GM23248 (cell line): ENCODE measurements around the gene PFKFB2. TPM values are rescaled to one million over a fixed set of nuclear protein-coding genes. Genes with fewer than 3 reads are reported as not detected.

Source experiments
- DNase-seq: peaks from one replicate; pipeline ENCODE4 v3.0.0-alpha.2; 2015
- H2AFZ ChIP-seq: fragments of 200-600 bp; sonication (generic); 2 replicates; pipeline ENCODE4 v1.6.1; 2016; ENCODE audit warnings: antibody characterized with exemption
- H3F3A ChIP-seq: fragments of 200-600 bp; sonication (generic); 2 replicates; pipeline ENCODE4 v1.6.1; 2016; ENCODE audit warnings: mild to moderate bottlenecking, antibody characterized with exemption, mixed run types; ENCODE audit not compliant: insufficient read depth
- H3K27ac ChIP-seq: fragments of 200-600 bp; sonication (generic); 2 replicates; pipeline ENCODE4 v1.5.1; 2016; ENCODE audit warnings: mild to moderate bottlenecking
- H3K27me3 ChIP-seq: fragments of 200-600 bp; sonication (generic); replicated peaks from 2 replicates; pipeline ENCODE4 v1.6.1; 2016; ENCODE audit warnings: mild to moderate bottlenecking; ENCODE audit not compliant: insufficient read depth
- H3K36me3 ChIP-seq: fragments of 200-600 bp; sonication (generic); 2 replicates; pipeline ENCODE4 v1.6.1; 2016; ENCODE audit warnings: low read depth, mild to moderate bottlenecking
- H3K4me1 ChIP-seq: fragments of 200-600 bp; sonication (generic); 2 replicates; pipeline ENCODE4 v1.6.1; 2016; ENCODE audit warnings: mild to moderate bottlenecking; ENCODE audit not compliant: insufficient read depth
- H3K4me2 ChIP-seq: fragments of 200-600 bp; sonication (generic); one replicate; pipeline ENCODE4 v1.6.1; 2016; ENCODE audit warnings: mild to moderate bottlenecking; ENCODE audit not compliant: unreplicated experiment
- H3K4me3 ChIP-seq: fragments of 200-600 bp; sonication (generic); 2 replicates; pipeline ENCODE4 v1.5.1; 2016; ENCODE audit warnings: mild to moderate bottlenecking
- H3K79me2 ChIP-seq: fragments of 200-600 bp; sonication (generic); 2 replicates; pipeline ENCODE4 v1.6.1; 2016; ENCODE audit warnings: mild to moderate bottlenecking; ENCODE audit not compliant: insufficient read depth
- H3K9ac ChIP-seq: fragments of 200-600 bp; sonication (generic); 2 replicates; pipeline ENCODE4 v1.6.1; 2016; ENCODE audit warnings: mild to moderate bottlenecking
- H3K9me2 ChIP-seq: fragments of 200-600 bp; sonication (generic); 2 replicates; pipeline ENCODE4 v1.6.1; 2016; ENCODE audit warnings: mixed run types, mild to moderate bottlenecking, moderate library complexity; ENCODE audit not compliant: insufficient read depth
- H3K9me3 ChIP-seq: fragments of 200-600 bp; sonication (generic); one replicate; pipeline ENCODE4 v1.6.1; 2017; ENCODE audit warnings: low read depth
- H4K20me1 ChIP-seq: fragments of 200-600 bp; sonication (generic); 2 replicates; pipeline ENCODE4 v1.6.0; 2016; ENCODE audit not compliant: insufficient read depth
- EZH2 ChIP-seq: fragments of 200-600 bp; sonication (generic); IDR thresholded peaks from 2 replicates; pipeline ENCODE4 v1.6.1; 2018; ENCODE audit warnings: antibody characterized with exemption, mild to moderate bottlenecking; ENCODE audit not compliant: insufficient read depth, poor library complexity, severe bottlenecking
- EZH2phosphoT487 ChIP-seq: fragments of 200-600 bp; sonication (generic); IDR thresholded peaks from 2 replicates; pipeline ENCODE4 v1.6.1; 2018; ENCODE audit warnings: antibody characterized with exemption, moderate library complexity, mild to moderate bottlenecking, low read depth; ENCODE audit not compliant: insufficient read depth
- WGBS, 2 experiments: methylation state at CpG; one replicate each; pipeline ENCODE4 v1.1.6; 2015 to 2017; ENCODE audit warnings: low lambda C conversion rate in 2 of 2, low coverage in 1 of 2; ENCODE audit errors: missing lambda C conversion rate in 2 of 2; 5-methylcytosine and 5-hydroxymethylcytosine counted together
- in situ Hi-C: fragments of 300-500 bp; cut with MboI; formaldehyde crosslinking; loops from 2 replicates; pipeline ENCODE4 v1.15.0; 2020
- polyA plus RNA-seq: library from polyadenylated mRNA; unstranded; fragments of >200 nt; fragmentation: Nextera tagmentation; extraction: Ambion mirVana; gene quantifications from 2 replicates; pipeline ENCODE4 v1.2.1, GENCODE V29; 2016
- total RNA-seq: library from RNA; depleted of rRNA; stranded (reverse); fragments of >200 nt; shearing (Covaris generic); gene quantifications from 2 replicates; pipeline ENCODE4 v1.2.3, GENCODE V29; 2014

The PFKFB2 gene
- total and polyA plus RNA-seq, 2 experiments from 2014 or later: 1.6 to 4.2 TPM

- no peaks in the 10 kb centered on the region for H3K9me2 ChIP-seq
- H2AFZ ChIP-seq: no peak overlapping the region
- no peaks in the 10 kb centered on the region for H3K9me3 ChIP-seq
- no peaks in the 10 kb centered on the region for H3K27me3 ChIP-seq
- no peak overlapping the region for H3K9ac ChIP-seq
- no peaks in the 10 kb centered on the region for H3K79me2 ChIP-seq
- H4K20me1 ChIP-seq: no peaks in the 10 kb centered on the region
- H3K27ac ChIP-seq: no peak overlapping the region
- no peaks in the 10 kb centered on the region for H3K36me3 ChIP-seq
- H3F3A ChIP-seq: no peaks in the 10 kb centered on the region
- H3K4me1 ChIP-seq: no peaks in the 10 kb centered on the region
- no peak for DNase-seq
- in situ Hi-C loops: no loop called here
- TF ChIP-seq EZH2 (no peak), EZH2phosphoT487 (no peak)
- H3K4me3 ChIP-seq: no peak overlapping the region
- H3K4me2 ChIP-seq: no peak overlapping the region
- 47 to 53% methylated on average over 4 of the region's 4 CpGs for WGBS, 2 experiments
Measured at GRCh38 chr1:207059881-207060280, 6.8 kb downstream of the PFKFB2 start.

- Histone ChIP-seq H3K9me2 (no peaks in the 10 kb centered on the region), H3K79me2 (no peaks in the 10 kb centered on the region), H3K9me3 (no peaks in the 10 kb centered on the region), H3K4me2 (no peak overlapping the region), H2AFZ (no peak overlapping the region), H3K9ac (no peak overlapping the region), H3F3A (no peaks in the 10 kb centered on the region), H3K36me3 (no peaks in the 10 kb centered on the region), H3K27ac (no peak overlapping the region), H3K4me1 (no peaks in the 10 kb centered on the region), H4K20me1 (no peaks in the 10 kb centered on the region), H3K4me3 (no peak overlapping the region), H3K27me3 (no peaks in the 10 kb centered on the region)
- TF ChIP-seq EZH2phosphoT487 (no peak), EZH2 (no peak)
- in situ Hi-C loops: no loop called here
- no peak for DNase-seq
- 85 to 91% methylated on average over 3 of the region's 3 CpGs for WGBS, 2 experiments
Measured at GRCh38 chr1:207060596-207060995, 7.5 kb downstream of the PFKFB2 start.

- in situ Hi-C loops: no loop called here
- Histone ChIP-seq H3K27ac (no peak overlapping the region), H3K27me3 (no peaks in the 10 kb centered on the region), H2AFZ (no peak overlapping the region), H3K4me3 (no peak overlapping the region), H3K9ac (no peak overlapping the region), H4K20me1 (no peaks in the 10 kb centered on the region), H3K4me1 (no peaks in the 10 kb centered on the region), H3K79me2 (no peaks in the 10 kb centered on the region), H3K36me3 (no peaks in the 10 kb centered on the region), H3K4me2 (no peak overlapping the region), H3K9me2 (no peaks in the 10 kb centered on the region), H3F3A (no peaks in the 10 kb centered on the region), H3K9me3 (no peaks in the 10 kb centered on the region)
- no peak for DNase-seq
- 39 to 40% methylated on average over 1 of the region's 1 CpG for WGBS, 2 experiments
- TF ChIP-seq EZH2: no peak
- TF ChIP-seq EZH2phosphoT487: no peak
Measured at GRCh38 chr1:207062058-207062457, 9.0 kb downstream of the PFKFB2 start.

- Histone ChIP-seq H3K79me2 (no peaks in the 10 kb centered on the region), H3K4me1 (no peaks in the 10 kb centered on the region), H4K20me1 (no peaks in the 10 kb centered on the region), H3K9ac (no peak overlapping the region), H3K27me3 (no peaks in the 10 kb centered on the region), H2AFZ (no peak overlapping the region), H3K9me3 (no peaks in the 10 kb centered on the region), H3F3A (no peaks in the 10 kb centered on the region), H3K27ac (no peak overlapping the region), H3K9me2 (no peaks in the 10 kb centered on the region), H3K36me3 (no peaks in the 10 kb centered on the region), H3K4me3 (no peak overlapping the region), H3K4me2 (no peak overlapping the region)
- DNase-seq: no peak
- TF ChIP-seq EZH2phosphoT487: no peak
- no peak for TF ChIP-seq EZH2
- in situ Hi-C loops: no loop called here
- WGBS, 2 experiments: 93 to 95% methylated on average over 5 of the region's 5 CpGs
Measured at GRCh38 chr1:207063014-207063413, 9.9 kb downstream of the PFKFB2 start.

GRCh38 chr1:207064561-207064960, 11.5 kb downstream of the PFKFB2 start:
- 69 to 72% methylated on average over 3 to 8 of the region's 8 CpGs for WGBS, 2 experiments
- H3K79me2 ChIP-seq: no peaks in the 10 kb centered on the region
- in situ Hi-C loops: no loop called here
- H3K9ac ChIP-seq: no peak overlapping the region
- H3K9me2 ChIP-seq: no peaks in the 10 kb centered on the region
- H2AFZ ChIP-seq: no peak overlapping the region
- no peaks in the 10 kb centered on the region for H3K9me3 ChIP-seq
- no peak overlapping the region for H3K4me2 ChIP-seq
- H3K4me1 ChIP-seq: no peaks in the 10 kb centered on the region
- H3F3A ChIP-seq: no peaks in the 10 kb centered on the region
- no peak overlapping the region for H3K4me3 ChIP-seq
- no peaks in the 10 kb centered on the region for H3K27me3 ChIP-seq
- H3K36me3 ChIP-seq: no peaks in the 10 kb centered on the region
- no peak overlapping the region for H3K27ac ChIP-seq
- no peaks in the 10 kb centered on the region for H4K20me1 ChIP-seq
- TF ChIP-seq EZH2 (no peak), EZH2phosphoT487 (no peak)
- DNase-seq: no peak
